Endothelial cell of umbilical vein (primary cell): ENCODE measurements around the gene RPP25L. TPM values are rescaled to one million over a fixed set of nuclear protein-coding genes. Genes with fewer than 3 reads are reported as not detected.

Experiments used
- BruUV-seq: library from RNA; stranded (reverse); fragments of 400-500 nt; replicated peaks from 2 replicates; lab custom pipeline; 2021; lab: Mats Ljungman, UMichigan
- CTCF ChIA-PET: fragments of 300-600, 350-600 bp; sonication (Branson Sonifier 250); formaldehyde crosslinking; loops from one replicate; lab custom pipeline; 2021; ENCODE audit warnings: antibody characterized with exemption, inconsistent platforms; lab: Charles Lee
- POLR2A ChIA-PET: fragments of 300-600, 350-600 bp; sonication (Branson Sonifier 250); formaldehyde crosslinking; loops from one replicate; lab custom pipeline; 2021; ENCODE audit warnings: antibody characterized with exemption, inconsistent platforms; lab: Charles Lee
- DNase-seq: peaks from one replicate; pipeline ENCODE4 v3.0.0-alpha.2; 2011; ENCODE audit warnings: low read depth, low spot score
- FAIRE-seq: peaks from 2 replicates; lab custom pipeline; 2011; peaks lifted over from hg19 to GRCh38; lab: Jason Lieb, UNC
- H2AFZ ChIP-seq: 2 replicates; pipeline ENCODE4 v1.6.0; 2012; ENCODE audit warnings: low read depth, low read length, control low read depth, inconsistent platforms
- H3K27ac ChIP-seq: 2 replicates; pipeline ENCODE4 v1.5.1; 2011; ENCODE audit warnings: low read depth, mild to moderate bottlenecking, control low read depth, low read length, moderate library complexity; ENCODE audit not compliant: insufficient read depth
- H3K27me3 ChIP-seq, 2 experiments: 2 replicates each; pipeline versions ENCODE4 v1.6.0 to v1.6.1; 2011; ENCODE audit warnings: low read length in 2 of 2, mixed read lengths in 1 of 2; ENCODE audit not compliant: control insufficient read depth in 2 of 2, insufficient read depth in 2 of 2
- H3K36me3 ChIP-seq, 2 experiments: 2 replicates in 1 of 2; 3 replicates in 1 of 2; pipeline ENCODE4 v1.5.1; 2011; ENCODE audit warnings: low read length in 2 of 2, mild to moderate bottlenecking in 1 of 2, moderate library complexity in 1 of 2; ENCODE audit not compliant: control insufficient read depth in 2 of 2, insufficient read depth in 2 of 2; ENCODE audit errors: extremely low read depth in 1 of 2
- H3K4me1 ChIP-seq: 3 replicates; pipeline ENCODE4 v1.5.1; 2011; ENCODE audit warnings: mild to moderate bottlenecking, low read length; ENCODE audit not compliant: control insufficient read depth, insufficient read depth; ENCODE audit errors: extremely low read depth
- H3K4me2 ChIP-seq: 2 replicates; pipeline ENCODE4 v1.6.1; 2011; ENCODE audit warnings: low read length, control low read depth, mixed read lengths; ENCODE audit not compliant: insufficient read depth
- H3K4me3 ChIP-seq, 3 experiments: fragments of 200-600 bp in 1 of 3; sonication (generic), shearing (Covaris generic) in 1 of 3; replicated peaks in 1 of 3; 2 replicates each; pipeline ENCODE4 v1.5.1; 2011 to 2016; ENCODE audit warnings: control low read depth in 3 of 3, low read length in 3 of 3, mild to moderate bottlenecking in 2 of 3, inconsistent platforms in 1 of 3, low read depth in 1 of 3, moderate library complexity in 1 of 3; ENCODE audit not compliant: insufficient read depth in 1 of 3
- H3K79me2 ChIP-seq: 2 replicates; pipeline ENCODE4 v1.6.0; 2012; ENCODE audit warnings: low read length, inconsistent platforms; ENCODE audit not compliant: control insufficient read depth, insufficient read depth
- H3K9ac ChIP-seq: replicated peaks from 2 replicates; pipeline ENCODE3; 2011; ENCODE audit warnings: low read length, control low read depth; ENCODE audit not compliant: insufficient read depth; ENCODE audit errors: extremely low read depth
- H3K9me1 ChIP-seq: replicated peaks from 3 replicates; pipeline ENCODE4 v1.6.0; 2011; ENCODE audit warnings: mild to moderate bottlenecking, low read length; ENCODE audit not compliant: control insufficient read depth, insufficient read depth; ENCODE audit errors: extremely low read depth
- H3K9me3 ChIP-seq: replicated peaks from 2 replicates; pipeline ENCODE4 v1.5.1; 2012; ENCODE audit warnings: low read length, inconsistent platforms; ENCODE audit not compliant: control insufficient read depth, insufficient read depth
- H4K20me1 ChIP-seq: replicated peaks from 2 replicates; pipeline ENCODE3; 2011; ENCODE audit warnings: mild to moderate bottlenecking, low read length; ENCODE audit not compliant: control insufficient read depth, insufficient read depth; ENCODE audit errors: extremely low read depth
- EZH2 ChIP-seq: IDR thresholded peaks from 2 replicates; pipeline ENCODE4 v1.6.1; 2012; ENCODE audit warnings: borderline replicate concordance, low read depth, mild to moderate bottlenecking, moderate library complexity, low read length, inconsistent platforms; ENCODE audit not compliant: severe bottlenecking
- JUN ChIP-seq: IDR thresholded peaks from 2 replicates; pipeline ENCODE4 v1.6.1; 2011; ENCODE audit warnings: borderline replicate concordance, low read depth; ENCODE audit not compliant: insufficient read length, insufficient read depth
- MAX ChIP-seq: IDR thresholded peaks from 2 replicates; pipeline ENCODE4 v1.6.1; 2011; ENCODE audit not compliant: insufficient read depth, insufficient read length
- MYC ChIP-seq: IDR thresholded peaks from one replicate; pipeline ENCODE4 v1.6.1; 2011; ENCODE audit warnings: mild to moderate bottlenecking, low read depth, low read length
- dilution Hi-C: fragments of 300-500 bp; cut with MboI; formaldehyde crosslinking; loops from one replicate; pipeline ENCODE4 v1.15.0; 2019; ENCODE audit warnings: low sequenced_read_pairs; ENCODE audit not compliant: extremely low pct_ligation_motif_present
- intact Hi-C: fragments of 100-400 bp; cut with micrococcal nuclease; formaldehyde crosslinking; loops from one replicate; pipeline ENCODE4 v1.10.0; 2022
- polyA plus RNA-seq, 4 experiments: library from polyadenylated mRNA; depleted of rRNA in 3 of 4; stranded (reverse) in 3 of 4; unstranded in 1 of 4; fragments of >200 nt; gene quantifications; 2 replicates each; pipeline versions ENCODE4 v1.2.1 to v1.2.3, GENCODE V29; 2011 to 2012; ENCODE audit warnings: missing spikeins in 1 of 4
- total RNA-seq: library from RNA; stranded (reverse); gene quantifications from 2 replicates; pipeline ENCODE4 v1.2.3, GENCODE V29; 2021

Gene RPP25L
- total and polyA plus RNA-seq, 2 donors (not counting 3 experiments of a cell fraction or from before 2014, with no cell fraction given): 15.7 to 41.0 TPM

- Histone ChIP-seq H3K27me3 (peaks cover 80 to 91% of the 10 kb centered on the region in 2 experiments), H3K9me1 (no peaks in the 10 kb centered on the region), H2AFZ (no peak within 1 kb of the TSS), H3K4me1 (no peaks in the 10 kb centered on the region), H3K9ac (no peak within 1 kb of the TSS), H3K9me3 (no peaks in the 10 kb centered on the region), H4K20me1 (no peaks in the 10 kb centered on the region), H3K4me2 (no peak within 1 kb of the TSS), H3K4me3 (no peak within 1 kb of the TSS), H3K27ac (no peak within 1 kb of the TSS), H3K36me3 (no peaks in the 10 kb centered on the region), H3K79me2 (no peaks in the 10 kb centered on the region)
- TF ChIP-seq MAX (no peak), EZH2 (peak; percentile 86)
- ChIA-PET CTCF (no interaction called here), POLR2A (no interaction called here)
- intact Hi-C loops (loop anchor here (2.0 kb wide), 1 partner anchor 185 kb away; no protein-coding TSS in a partner anchor), dilution Hi-C loops (no loop called here)
- no TSS peak for BruUV-seq
- DNase-seq (no peak), FAIRE-seq (no peak)
These were observed 22.1 kb downstream of the RPP25L start, which contains the start of gene CNTFR for GRCh38 chr9:34589636-34590380. Gene CNTFR, minus strand, starts transcription at chr9:34589724. Its CDS starts 20,743 bp downstream, at chr9:34568981.

- H3K27me3 ChIP-seq: peaks cover 84 to 95% of the 10 kb centered on the region in 2 experiments
- no peak overlapping the region for H3K4me3 ChIP-seq
- H2AFZ ChIP-seq: no peak overlapping the region
- intact Hi-C loops: no loop called here
- no TSS peak for BruUV-seq
- no peak for TF ChIP-seq JUN
- no peak for TF ChIP-seq MYC
- TF ChIP-seq EZH2: peak; percentile 78
- no peak for DNase-seq
- no peaks in the 10 kb centered on the region for H3K9me1 ChIP-seq
- H3K9ac ChIP-seq: no peak overlapping the region
- CTCF ChIA-PET: interaction anchor here (2.2 to 2.5 kb wide), 2 partner anchors 15 to 41 kb away, joined by 9 to 18 read pairs; no protein-coding TSS in a partner anchor
- H4K20me1 ChIP-seq: no peaks in the 10 kb centered on the region
- H3K4me1 ChIP-seq: no peaks in the 10 kb centered on the region
- no peaks in the 10 kb centered on the region for H3K9me3 ChIP-seq
- H3K79me2 ChIP-seq: no peaks in the 10 kb centered on the region
- H3K36me3 ChIP-seq: no peaks in the 10 kb centered on the region
- POLR2A ChIA-PET: no interaction called here
- no peak overlapping the region for H3K4me2 ChIP-seq
- dilution Hi-C loops: no loop called here
- no peak overlapping the region for H3K27ac ChIP-seq
- FAIRE-seq: no peak
These were observed 22.9 kb downstream of the RPP25L start for GRCh38 chr9:34588671-34589635.
